Measurements from ENCODE around the gene HK3. TPM values are rescaled to one million over a fixed set of nuclear protein-coding genes. Genes with fewer than 3 reads are reported as not detected.

Gene HK3
- total and polyA plus RNA-seq, 7 experiments from 2014 or later, result 0.27 to 118 (median 2.0) TPM; not detected in 1

DNA sequence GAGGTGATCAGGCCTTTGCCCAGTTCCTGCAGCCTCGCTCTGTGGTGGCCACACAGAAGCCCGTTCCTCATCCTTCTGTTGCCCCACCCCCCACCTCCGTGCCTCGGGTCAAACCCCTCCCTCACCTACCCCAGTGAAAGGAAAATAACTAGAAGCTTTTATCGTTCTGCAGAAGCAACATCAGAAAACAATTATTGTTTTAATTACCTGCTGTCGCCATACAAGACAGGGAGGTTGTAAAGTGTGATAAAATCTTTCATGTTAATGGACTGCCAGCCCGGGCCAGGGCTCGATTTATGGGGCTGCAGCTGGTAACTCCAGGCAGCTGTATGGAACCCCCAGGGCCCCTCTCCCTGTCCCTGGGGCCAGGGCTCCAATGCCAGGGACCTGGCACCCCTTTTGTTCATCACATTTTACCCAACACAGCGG lies 68.1 kb downstream of the HK3 start:
- no peaks in the 10 kb centered on the region for H3K9me3 ChIP-seq (ENCODE audit: control insufficient read depth in 2 of 3, low read length in 3 of 3)
- Mint-ChIP-seq H3K36me3 (peaks cover 0 to 7% (median 0%) of the 10 kb centered on the region in 5 donors), H3K27ac (no peak overlapping the region), H3K4me1 (peaks cover 0 to 2% (median 0%) of the 10 kb centered on the region in 7 donors), H3K4me3 (no peak overlapping the region), H3K9me3 (peaks cover 0 to 8% (median 2%) of the 10 kb centered on the region in 11 donors), H3K27me3 (peaks cover 0 to 38% (median 29%) of the 10 kb centered on the region in 5 donors)
- ATAC-seq (no peak), DNase-seq (no peak)
- CTCF ChIA-PET, result no interaction called here
- no peak overlapping the region for H3K4me3 ChIP-seq (ENCODE audit: low read length)
- POLR2A ChIA-PET, result no interaction called here
- no peaks in the 10 kb centered on the region for H3K4me1 ChIP-seq (ENCODE audit: control insufficient read depth in 2 of 2, insufficient read depth in 2 of 2, low read length in 2 of 2)
- H3K27ac ChIP-seq (ENCODE audit: low read depth, low read length), result no peak overlapping the region
- H3K27me3 ChIP-seq (ENCODE audit: control insufficient read depth in 2 of 2, insufficient read depth in 2 of 2, low read length in 2 of 2), result no peaks in the 10 kb centered on the region
- no peaks in the 10 kb centered on the region for H3K36me3 ChIP-seq (ENCODE audit: control insufficient read depth in 2 of 3, insufficient read depth in 3 of 3, low read length in 3 of 3)
- intact Hi-C loops (cut with micrococcal nuclease), result no loop called here

Other genes with a start within 250 kb of the HK3 start
- gene UNC5A, start 88.8 kb downstream of the HK3 start, total RNA-seq, result not detected
- gene UNC5A, start 88.8 kb downstream of the HK3 start, polyA plus RNA-seq, result not detected
- gene UIMC1, start 107.4 kb upstream of the HK3 start, total RNA-seq, result 10 to 100 TPM; 52.9 to 60.8 (median 59.9) TPM
- 10 to 100 TPM; 17.5 to 37.0 TPM for gene UIMC1, start 107.4 kb upstream of the HK3 start, polyA plus RNA-seq
- 10 to 100 TPM; 18.1 to 28.2 (median 24.0) TPM for gene ZNF346, start 123.3 kb upstream of the HK3 start, total RNA-seq
- 10 to 100 TPM; 13.4 to 23.9 TPM for gene ZNF346, start 123.3 kb upstream of the HK3 start, polyA plus RNA-seq
- 1 to 10 TPM; 1.3 to 3.6 (median 3.1) TPM for gene FGFR4, start 187.6 kb upstream of the HK3 start, total RNA-seq
- gene FGFR4, start 187.6 kb upstream of the HK3 start, polyA plus RNA-seq, result under 1 TPM; 0.20 to 0.40 TPM
- 100 to 1,000 TPM; 105 to 126 (median 117) TPM for gene NSD1, start 234.4 kb upstream of the HK3 start, total RNA-seq
- 10 to 100 TPM; 57.0 to 65.4 TPM for gene NSD1, start 234.4 kb upstream of the HK3 start, polyA plus RNA-seq

Measured in naive thymus-derived CD4-positive, alpha-beta T cell (primary cell).